Tibial artery (tissue), 4 donors: ENCODE measurements around the gene CNKSR1.

Experiments used
- DNase-seq, 2 donors: peaks; one replicate each; pipeline ENCODE4 v3.0.0-alpha.2; 2019
- H3K27ac ChIP-seq, 2 donors: fragments of 200-600 bp; sonication (generic) in 1 of 2; 1 replicate in 1 of 2; 2 replicates in 1 of 2; pipeline ENCODE4 v1.5.1; 2018 to 2019; ENCODE audit warnings: mild to moderate bottlenecking in 1 of 2
- H3K27me3 ChIP-seq, 2 donors: fragments of 200-600 bp; sonication (generic) in 1 of 2; one replicate each; pipeline versions ENCODE4 v1.5.1 to v1.6.0; 2016 to 2019
- H3K36me3 ChIP-seq, 3 donors: fragments of 200-600 bp; sonication (generic) in 2 of 3; one replicate each; pipeline ENCODE4 v1.5.1; 2016 to 2019; ENCODE audit warnings: mild to moderate bottlenecking in 2 of 3
- H3K4me1 ChIP-seq, 4 donors: fragments of 200-600 bp; sonication (generic) in 2 of 4; 1 replicate in 3 of 4; 2 replicates in 1 of 4; pipeline ENCODE4 v1.5.1; 2016 to 2019
- H3K4me3 ChIP-seq, 2 donors: fragments of 200-600 bp; sonication (generic) in 1 of 2; 1 replicate in 1 of 2; 2 replicates in 1 of 2; pipeline ENCODE4 v1.5.1; 2018 to 2019; ENCODE audit warnings: mild to moderate bottlenecking in 2 of 2
- H3K9me3 ChIP-seq, 3 donors: fragments of 200-600 bp; sonication (generic) in 1 of 3; one replicate each; pipeline ENCODE4 v1.5.1; 2016 to 2019
- CTCF ChIP-seq, 2 experiments: fragments of 200-600 bp in 1 of 2; fragments of 450-650 bp in 1 of 2; IDR thresholded peaks; one replicate each; pipeline ENCODE4 v1.5.1; 2017 to 2019; ENCODE audit warnings: antibody characterized with exemption in 2 of 2, mild to moderate bottlenecking in 1 of 2, moderate library complexity in 1 of 2
- intact Hi-C: fragments of 100-400 bp; cut with DNase I; formaldehyde crosslinking; loops from one replicate; pipeline ENCODE4 v1.15.0; 2023; ENCODE audit warnings: low total_unique reads

CNKSR1 gene

GRCh38 chr1:26195805-26196204 is 18.5 kb downstream of the CNKSR1 start:
- no peak for TF ChIP-seq CTCF (IDR thresholded peaks at IDR 0.05)
- no peaks in the 10 kb centered on the region for H3K36me3 ChIP-seq
- H3K27ac ChIP-seq: no peak overlapping the region
- H3K4me3 ChIP-seq: no peak overlapping the region
- H3K27me3 ChIP-seq: peaks cover 0 to 18% of the 10 kb centered on the region in 2 donors
- DNase-seq: no peak
- H3K4me1 ChIP-seq: no peaks in the 10 kb centered on the region
- intact Hi-C loops: no loop called here
- no peaks in the 10 kb centered on the region for H3K9me3 ChIP-seq

DNA sequence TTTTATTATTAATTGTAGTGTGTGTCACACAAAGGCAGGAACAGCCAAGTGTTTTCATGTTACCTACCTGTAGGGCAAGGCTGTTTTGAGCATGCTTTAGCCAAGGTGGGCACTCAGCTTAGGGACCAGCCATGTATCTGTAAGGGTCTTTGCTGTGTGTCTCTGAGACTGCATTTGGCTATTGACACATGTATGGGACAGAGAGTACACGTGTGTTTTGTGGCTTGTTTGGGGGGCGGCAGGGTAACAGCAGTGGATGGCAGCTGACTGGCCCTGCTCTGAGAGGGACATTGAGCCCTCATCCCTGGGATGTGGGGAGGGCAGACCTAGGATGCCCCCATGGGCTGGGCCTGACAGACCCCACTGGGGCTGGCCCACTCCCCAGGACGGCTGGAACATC is 20.0 kb downstream of the CNKSR1 start:
- no peaks in the 10 kb centered on the region for H3K36me3 ChIP-seq
- TF ChIP-seq CTCF (IDR thresholded peaks at IDR 0.05): no peak
- no peak overlapping the region for H3K27ac ChIP-seq
- intact Hi-C loops: no loop called here
- no peak for DNase-seq
- peaks cover 0 to 31% of the 10 kb centered on the region in 2 donors for H3K27me3 ChIP-seq
- no peak overlapping the region for H3K4me3 ChIP-seq
- no peaks in the 10 kb centered on the region for H3K4me1 ChIP-seq
- no peaks in the 10 kb centered on the region for H3K9me3 ChIP-seq

DNA sequence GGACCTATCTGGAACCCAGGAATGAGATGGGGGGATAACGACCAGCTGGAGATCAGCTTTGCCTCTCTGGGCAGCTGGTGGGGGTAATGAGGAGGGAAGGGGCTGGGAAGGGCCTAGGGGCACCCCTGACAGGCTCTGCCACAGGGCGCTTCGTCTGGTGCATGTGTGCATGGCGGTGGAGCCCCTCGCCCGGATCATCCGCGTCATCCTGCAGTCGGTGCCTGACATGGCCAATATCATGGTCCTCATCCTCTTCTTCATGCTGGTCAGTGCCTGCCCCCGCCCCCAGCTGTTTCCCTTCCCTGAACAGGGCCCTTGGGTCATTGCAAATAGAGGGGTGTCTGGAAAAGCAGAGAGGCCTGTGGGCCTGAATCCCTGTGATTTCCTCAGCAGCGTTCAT is 20.5 kb downstream of the CNKSR1 start:
- DNase-seq: no peak
- H3K9me3 ChIP-seq: no peaks in the 10 kb centered on the region
- no peak for TF ChIP-seq CTCF (IDR thresholded peaks at IDR 0.05)
- intact Hi-C loops: no loop called here
- H3K4me1 ChIP-seq: no peaks in the 10 kb centered on the region
- H3K27me3 ChIP-seq: peaks cover 0 to 36% of the 10 kb centered on the region in 2 donors
- no peaks in the 10 kb centered on the region for H3K36me3 ChIP-seq
- H3K4me3 ChIP-seq: no peak overlapping the region
- H3K27ac ChIP-seq: no peak overlapping the region

GRCh38 chr1:26200413-26200812 is 23.1 kb downstream of the CNKSR1 start:
- Histone ChIP-seq H3K4me3 (no peak overlapping the region), H3K4me1 (no peaks in the 10 kb centered on the region), H3K27me3 (peaks cover 0 to 50% of the 10 kb centered on the region in 2 donors), H3K9me3 (no peaks in the 10 kb centered on the region), H3K27ac (no peak overlapping the region), H3K36me3 (no peaks in the 10 kb centered on the region)
- TF ChIP-seq CTCF (IDR thresholded peaks at IDR 0.05): no peak
- no peak for DNase-seq
- intact Hi-C loops: no loop called here

DNA sequence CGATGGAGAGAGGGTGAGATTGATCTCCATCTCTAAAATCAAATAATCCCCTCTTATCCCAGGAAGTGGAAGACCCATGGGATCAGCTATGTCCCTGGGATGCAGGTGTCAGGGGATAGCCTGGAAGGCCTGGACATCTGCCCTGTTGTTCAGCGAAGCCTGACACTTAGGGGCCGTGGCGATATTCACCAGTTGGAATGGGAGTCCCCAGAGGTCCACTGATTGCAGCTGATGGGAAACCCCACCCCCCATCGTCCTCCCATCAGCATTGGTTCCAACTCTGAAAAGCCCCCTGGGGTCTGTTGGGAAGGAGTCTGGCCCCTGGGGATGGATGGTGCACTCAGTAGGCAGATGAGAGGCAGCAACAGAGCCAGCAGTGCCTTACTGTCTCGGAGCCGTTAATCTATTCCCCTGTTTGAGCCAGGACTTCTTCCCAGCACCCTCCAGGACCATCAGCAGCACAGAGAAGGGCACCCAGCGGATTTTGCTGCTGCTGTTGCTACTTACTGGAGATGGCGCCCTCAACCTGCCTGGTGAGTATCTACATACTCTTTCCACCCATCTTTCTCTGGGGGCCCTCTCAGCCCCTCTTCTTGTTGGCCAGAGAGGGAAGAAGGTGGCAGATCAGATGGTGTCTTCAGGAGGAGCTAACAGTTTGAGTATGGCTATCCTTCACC is 26.5 kb downstream of the CNKSR1 start:
- no peak for TF ChIP-seq CTCF (IDR thresholded peaks at IDR 0.05)
- H3K27ac ChIP-seq: no peak overlapping the region
- H3K9me3 ChIP-seq: no peaks in the 10 kb centered on the region

More for the DNA sequence above, 26.5 kb downstream of the CNKSR1 start:
- intact Hi-C loops: no loop called here
- Histone ChIP-seq H3K27me3 (peaks cover 0 to 33% of the 10 kb centered on the region in 2 donors), H3K4me1 (no peaks in the 10 kb centered on the region), H3K4me3 (no peak overlapping the region), H3K36me3 (no peaks in the 10 kb centered on the region)
- peak in 1 of 2 donors; percentile 41 for DNase-seq
